ENCODE results near the gene GLG1.
"Not testable (repeated sequence)": the region's sequence is repeated elsewhere in the genome, so short reads cannot be mapped to it uniquely, and the experiment has no call there.

GLG1 gene

GRCh38 chr16:74542911-74543578 lies 63.9 kb downstream of the GLG1 start:
- not testable (repeated sequence) for DNase-seq (ENCODE audit: low read depth in 3 of 3, low spot score in 1 of 3)

GRCh38 chr16:74540663-74541062 lies 66.3 kb downstream of the GLG1 start:
- DNase-seq (ENCODE audit: low read depth in 3 of 3, low spot score in 1 of 3), result not testable (repeated sequence)

GRCh38 chr16:74538801-74539200 lies 68.1 kb downstream of the GLG1 start:
- not testable (repeated sequence) for DNase-seq (ENCODE audit: low read depth in 3 of 3, low spot score in 1 of 3)

- DNase-seq (ENCODE audit: low read depth in 3 of 3, low spot score in 1 of 3), result not testable (repeated sequence)
These were observed 69.2 kb downstream of the GLG1 start for GRCh38 chr16:74537746-74538145.

GRCh38 chr16:74534650-74535049 lies 72.3 kb downstream of the GLG1 start:
- DNase-seq (ENCODE audit: low read depth in 3 of 3, low spot score in 1 of 3), result not testable (repeated sequence)

- no peak for DNase-seq (ENCODE audit: low read depth in 3 of 3, low spot score in 1 of 3)
These were observed 82.0 kb downstream of the GLG1 start for GRCh38 chr16:74524926-74525325.

GRCh38 chr16:74524117-74524516 lies 82.8 kb downstream of the GLG1 start:
- no peak for DNase-seq (ENCODE audit: low read depth in 3 of 3, low spot score in 1 of 3)

GRCh38 chr16:74523706-74524105 lies 83.2 kb downstream of the GLG1 start:
- DNase-seq (ENCODE audit: low read depth in 3 of 3, low spot score in 1 of 3), result not testable (repeated sequence)

GRCh38 chr16:74522160-74522559 lies 84.8 kb downstream of the GLG1 start:
- DNase-seq (ENCODE audit: low read depth in 3 of 3, low spot score in 1 of 3), result no peak

GRCh38 chr16:74521691-74522090 lies 85.2 kb downstream of the GLG1 start:
- no peak for DNase-seq (ENCODE audit: low read depth in 3 of 3, low spot score in 1 of 3)

GRCh38 chr16:74518934-74519333 lies 88.0 kb downstream of the GLG1 start:
- DNase-seq (ENCODE audit: low read depth in 3 of 3, low spot score in 1 of 3), result not testable (repeated sequence)

GRCh38 chr16:74511961-74512360 lies 95.0 kb downstream of the GLG1 start:
- DNase-seq (ENCODE audit: low read depth in 3 of 3, low spot score in 1 of 3), result no peak

- no peak for DNase-seq (ENCODE audit: low read depth in 3 of 3, low spot score in 1 of 3)
These were observed 101.9 kb downstream of the GLG1 start for GRCh38 chr16:74505011-74505410.

GRCh38 chr16:74503412-74503811 lies 103.5 kb downstream of the GLG1 start:
- no peak for DNase-seq (ENCODE audit: low read depth in 3 of 3, low spot score in 1 of 3)

GRCh38 chr16:74501484-74502478 lies 105.1 kb downstream of the GLG1 start:
- no peak for DNase-seq (ENCODE audit: low read depth in 3 of 3, low spot score in 1 of 3)

- no peak for DNase-seq (ENCODE audit: low read depth in 3 of 3, low spot score in 1 of 3)
These were observed 106.0 kb downstream of the GLG1 start for GRCh38 chr16:74500907-74501306.

GRCh38 chr16:74499114-74499513 lies 107.8 kb downstream of the GLG1 start:
- DNase-seq (ENCODE audit: low read depth in 3 of 3, low spot score in 1 of 3), result no peak

GRCh38 chr16:74497761-74498160 lies 109.2 kb downstream of the GLG1 start:
- DNase-seq (ENCODE audit: low read depth in 3 of 3, low spot score in 1 of 3), result no peak

- DNase-seq (ENCODE audit: low read depth in 3 of 3, low spot score in 1 of 3), result no peak
These were observed 110.9 kb downstream of the GLG1 start for GRCh38 chr16:74496054-74496453.

- no peak for DNase-seq (ENCODE audit: low read depth in 3 of 3, low spot score in 1 of 3)
These were observed 113.9 kb downstream of the GLG1 start for GRCh38 chr16:74492976-74493375.

- DNase-seq (ENCODE audit: low read depth in 3 of 3, low spot score in 1 of 3), result no peak
These were observed 119.0 kb downstream of the GLG1 start for GRCh38 chr16:74487634-74488495.

All from stimulated activated CD4-positive, alpha-beta T cell treated with anti-CD3 and anti-CD28 coated beads, TNF-alpha, amount 100 ng/mL, for 1 hour (primary cell).